Ishikawa (cell line): ENCODE results near the gene YPEL2.

ENCODE experiments used
- EGR1 ChIP-seq: IDR thresholded peaks from 2 replicates; pipeline ENCODE4 v1.6.1; 2012
- EP300 ChIP-seq: IDR thresholded peaks from 2 replicates; pipeline ENCODE4 v1.6.1; 2012; ENCODE audit warnings: borderline replicate concordance
- RAD21 ChIP-seq: IDR thresholded peaks from 2 replicates; pipeline ENCODE4 v1.6.1; 2012; ENCODE audit warnings: low read depth
- REST ChIP-seq: IDR thresholded peaks from 2 replicates; pipeline ENCODE4 v1.6.1; 2012; ENCODE audit warnings: low read depth, mild to moderate bottlenecking
- TAF1 ChIP-seq: IDR thresholded peaks from 2 replicates; pipeline ENCODE4 v1.6.1; 2012; ENCODE audit warnings: low read depth, mild to moderate bottlenecking
- ZBTB7A ChIP-seq: IDR thresholded peaks from 2 replicates; pipeline ENCODE4 v1.6.1; 2012; ENCODE audit warnings: low read depth
- TF ChIP-seq, protein P1 (sequence below): IDR thresholded peaks from 2 replicates; pipeline ENCODE4 v1.6.1; 2012

- TF ChIP-seq EGR1 (no peak), ZBTB7A (no peak), TAF1 (no peak), RAD21 (no peak), REST (no peak), EP300 (no peak)
- TF ChIP-seq, protein P1, sequence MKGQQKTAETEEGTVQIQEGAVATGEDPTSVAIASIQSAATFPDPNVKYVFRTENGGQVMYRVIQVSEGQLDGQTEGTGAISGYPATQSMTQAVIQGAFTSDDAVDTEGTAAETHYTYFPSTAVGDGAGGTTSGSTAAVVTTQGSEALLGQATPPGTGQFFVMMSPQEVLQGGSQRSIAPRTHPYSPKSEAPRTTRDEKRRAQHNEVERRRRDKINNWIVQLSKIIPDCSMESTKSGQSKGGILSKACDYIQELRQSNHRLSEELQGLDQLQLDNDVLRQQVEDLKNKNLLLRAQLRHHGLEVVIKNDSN, result no peak
These were observed 44.0 kb upstream of the YPEL2 start for GRCh38 chr17:59287452-59287851.
